ENCODE measurements around the gene ENOX2.

Gene ENOX2

DNA sequence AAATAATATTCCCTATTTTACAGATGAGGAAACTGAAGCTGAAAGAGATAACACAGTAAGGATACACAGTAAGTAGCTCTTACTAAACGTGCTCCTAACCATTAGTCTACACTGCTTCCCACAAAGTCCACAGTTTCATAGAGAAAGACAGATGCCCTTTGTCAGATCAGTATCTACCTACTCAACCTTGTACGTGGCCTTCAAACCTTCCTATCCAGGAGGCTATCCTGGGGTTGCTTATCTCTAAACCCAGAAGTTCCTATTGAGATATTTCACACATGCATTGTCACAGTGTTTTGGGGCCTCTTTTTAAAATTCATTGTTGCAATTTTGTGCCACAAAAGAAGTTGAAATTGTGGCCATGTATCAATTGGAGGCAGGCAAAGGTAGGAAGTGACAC is 208.0 kb downstream of the ENOX2 start:
- FAIRE-seq (no peak), DNase-seq (ENCODE audit: insufficient read length, low spot score) (no peak)
- no peak for TF ChIP-seq CTCF (IDR thresholded peaks at IDR 0.05; ENCODE audit: insufficient read depth, missing control alignments)

DNA sequence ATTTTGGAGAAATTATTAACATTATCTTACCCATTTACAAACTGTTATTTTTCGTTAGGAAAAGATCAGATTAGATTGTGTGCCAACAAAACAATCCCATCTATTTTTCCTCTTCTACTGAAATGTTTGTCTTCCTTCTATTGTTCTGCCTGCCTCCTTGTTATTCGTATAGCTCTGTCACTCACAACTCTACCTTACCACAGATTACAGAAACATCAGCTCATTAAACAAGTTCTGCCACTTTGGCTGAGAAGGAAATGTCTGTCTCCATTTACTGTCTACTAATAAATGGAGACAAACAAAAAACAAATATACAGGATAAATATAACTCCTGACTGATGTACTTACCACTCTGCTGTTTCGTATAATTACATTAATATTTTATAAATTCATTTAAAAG is 211.4 kb downstream of the ENOX2 start:
- TF ChIP-seq CTCF (IDR thresholded peaks at IDR 0.05; ENCODE audit: insufficient read depth, missing control alignments), result no peak
- no peak for DNase-seq (ENCODE audit: insufficient read length, low spot score)
- no peak for FAIRE-seq

GRCh38 chrX:130688360-130688759 is 214.6 kb downstream of the ENOX2 start:
- no peak for FAIRE-seq
- no peak for DNase-seq (ENCODE audit: insufficient read length, low spot score)
- no peak for TF ChIP-seq CTCF (IDR thresholded peaks at IDR 0.05; ENCODE audit: insufficient read depth, missing control alignments)

DNA sequence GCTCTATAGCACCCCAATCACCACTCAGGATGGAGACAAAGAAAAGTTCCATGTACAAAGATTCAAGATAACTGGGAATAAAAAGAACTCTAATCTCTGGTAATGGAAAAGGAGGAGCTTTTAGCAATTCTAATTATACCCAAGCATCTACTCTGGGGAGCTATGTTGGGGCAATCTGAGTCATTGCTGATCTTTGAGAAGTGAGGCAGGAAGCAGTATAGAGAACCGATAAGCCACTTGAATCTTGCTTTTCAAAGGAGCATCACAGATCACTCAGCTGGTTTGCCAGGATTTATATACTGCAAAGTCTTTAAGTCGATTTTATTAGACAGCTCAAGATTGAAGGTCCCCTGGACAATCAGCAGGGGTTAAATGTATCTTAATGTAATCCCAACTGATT is 220.0 kb downstream of the ENOX2 start:
- FAIRE-seq (no peak), DNase-seq (ENCODE audit: insufficient read length, low spot score) (no peak)
- TF ChIP-seq CTCF (IDR thresholded peaks at IDR 0.05; ENCODE audit: insufficient read depth, missing control alignments), result no peak

- DNase-seq (ENCODE audit: insufficient read length, low spot score) (no peak), FAIRE-seq (no peak)
- TF ChIP-seq CTCF (IDR thresholded peaks at IDR 0.05; ENCODE audit: insufficient read depth, missing control alignments), result no peak
These were observed 222.6 kb downstream of the ENOX2 start for GRCh38 chrX:130680164-130681035.

DNA sequence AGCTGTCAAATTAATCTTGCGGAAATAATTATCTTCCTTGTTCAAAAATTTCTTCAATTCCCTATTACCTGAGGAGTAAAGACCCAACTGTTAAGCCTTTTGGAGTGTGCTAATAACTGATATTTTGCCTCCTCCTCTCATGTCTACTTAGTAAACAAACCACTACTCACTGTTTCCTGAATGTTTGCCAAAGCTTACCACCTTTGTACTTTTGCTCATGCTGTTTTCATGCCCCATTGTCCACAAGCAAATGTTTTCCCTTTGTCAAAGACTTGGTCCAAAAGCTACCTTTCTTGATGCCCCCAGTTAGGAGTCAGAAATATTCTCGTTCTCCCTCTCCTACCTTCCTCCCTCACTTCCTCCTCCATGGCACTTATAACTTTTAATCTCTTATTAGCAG is 226.1 kb downstream of the ENOX2 start:
- no peak for FAIRE-seq
- TF ChIP-seq CTCF (IDR thresholded peaks at IDR 0.05; ENCODE audit: insufficient read depth, missing control alignments), result no peak
- DNase-seq (ENCODE audit: insufficient read length, low spot score), result no peak

- FAIRE-seq (no peak), DNase-seq (ENCODE audit: insufficient read length, low spot score) (no peak)
- TF ChIP-seq CTCF (IDR thresholded peaks at IDR 0.05; ENCODE audit: insufficient read depth, missing control alignments), result no peak
These were observed 230.8 kb downstream of the ENOX2 start for GRCh38 chrX:130672214-130672613.
